H1 (cell line): Measurements from ENCODE around the gene MAP7. TPM values are rescaled to one million over a fixed set of nuclear protein-coding genes. Genes with fewer than 3 reads are reported as not detected.

Experiments used
- CHD7 ChIP-seq: fragments of 300-600 bp; sonication (generic); IDR thresholded peaks from 2 replicates; pipeline ENCODE4 v1.7.1; 2012; ENCODE audit warnings: low read length, moderate library complexity, mild to moderate bottlenecking, inconsistent platforms; ENCODE audit not compliant: insufficient replicate concordance
- CTBP2 ChIP-seq: IDR thresholded peaks from 2 replicates; pipeline ENCODE4 v1.7.0; 2011; ENCODE audit warnings: borderline replicate concordance, mild to moderate bottlenecking, moderate library complexity, mixed read lengths, low read length; ENCODE audit not compliant: insufficient read depth, insufficient read length
- KDM1A ChIP-seq: fragments of 200-600, 300-600 bp; sonication (generic); IDR thresholded peaks from 2 replicates; pipeline ENCODE4 v1.7.1; 2016; ENCODE audit warnings: mild to moderate bottlenecking, low read length, borderline replicate concordance
- NANOG ChIP-seq: IDR thresholded peaks from 2 replicates; pipeline ENCODE4 v1.6.1; 2011; ENCODE audit warnings: low read length, low read depth, mild to moderate bottlenecking, inconsistent platforms; ENCODE audit not compliant: insufficient read depth, poor library complexity, severe bottlenecking
- PHF8 ChIP-seq: fragments of 200-600 bp; sonication (generic); conservative IDR thresholded peaks from 2 replicates; pipeline ENCODE4 v1.7.1; 2012; ENCODE audit warnings: low read depth, mild to moderate bottlenecking, inconsistent platforms, low read length, moderate library complexity
- RAD21 ChIP-seq, 2 experiments: IDR thresholded peaks in 1 of 2; conservative IDR thresholded peaks in 1 of 2; 2 replicates each; pipeline ENCODE4 v1.6.1; 2011; ENCODE audit warnings: low read depth in 2 of 2, low read length in 2 of 2, improper control_type of control experiment in 1 of 2, inconsistent platforms in 1 of 2, mild to moderate bottlenecking in 1 of 2, moderate library complexity in 1 of 2
- RFX5 ChIP-seq: IDR thresholded peaks from 2 replicates; pipeline ENCODE4 v1.6.1; 2011; ENCODE audit warnings: low read depth, low read length, improper control_type of control experiment, borderline replicate concordance
- SP2 ChIP-seq: IDR thresholded peaks from 2 replicates; pipeline ENCODE4 v1.6.1; 2012; ENCODE audit warnings: mild to moderate bottlenecking, low read length, inconsistent platforms
- TCF12 ChIP-seq: IDR thresholded peaks from 2 replicates; pipeline ENCODE4 v1.6.1; 2011; ENCODE audit warnings: low read depth, mild to moderate bottlenecking, low read length
- polyA plus RNA-seq, 7 experiments: library from polyadenylated mRNA; depleted of rRNA in 3 of 7; stranded (reverse) in 5 of 7; unstranded in 2 of 7; fragments of >200 nt in 5 of 7; fragments of 200-250 nt in 2 of 7; gene quantifications; 1 replicate in 5 of 7; 2 replicates in 1 of 7; 4 replicates in 1 of 7; pipeline versions ENCODE4 v1.2.1 to v1.2.3, GENCODE V29; 2011 to 2013; ENCODE audit warnings: missing spikeins in 2 of 7, mixed read lengths in 2 of 7
- total RNA-seq: library from RNA; stranded (reverse); fragmentation: NEBNext Ultra II Directional; extraction: Animal tissue kit (Norgen Biotek cat#: 25700); gene quantifications from 2 replicates; pipeline ENCODE4 v1.2.1, GENCODE V29; 2021

The MAP7 gene
- total and polyA plus RNA-seq, 2 of the 8 experiments (the other 6 are each of a cell fraction or from before 2014, with no cell fraction given): 13.5 to 66.9 TPM

DNA sequence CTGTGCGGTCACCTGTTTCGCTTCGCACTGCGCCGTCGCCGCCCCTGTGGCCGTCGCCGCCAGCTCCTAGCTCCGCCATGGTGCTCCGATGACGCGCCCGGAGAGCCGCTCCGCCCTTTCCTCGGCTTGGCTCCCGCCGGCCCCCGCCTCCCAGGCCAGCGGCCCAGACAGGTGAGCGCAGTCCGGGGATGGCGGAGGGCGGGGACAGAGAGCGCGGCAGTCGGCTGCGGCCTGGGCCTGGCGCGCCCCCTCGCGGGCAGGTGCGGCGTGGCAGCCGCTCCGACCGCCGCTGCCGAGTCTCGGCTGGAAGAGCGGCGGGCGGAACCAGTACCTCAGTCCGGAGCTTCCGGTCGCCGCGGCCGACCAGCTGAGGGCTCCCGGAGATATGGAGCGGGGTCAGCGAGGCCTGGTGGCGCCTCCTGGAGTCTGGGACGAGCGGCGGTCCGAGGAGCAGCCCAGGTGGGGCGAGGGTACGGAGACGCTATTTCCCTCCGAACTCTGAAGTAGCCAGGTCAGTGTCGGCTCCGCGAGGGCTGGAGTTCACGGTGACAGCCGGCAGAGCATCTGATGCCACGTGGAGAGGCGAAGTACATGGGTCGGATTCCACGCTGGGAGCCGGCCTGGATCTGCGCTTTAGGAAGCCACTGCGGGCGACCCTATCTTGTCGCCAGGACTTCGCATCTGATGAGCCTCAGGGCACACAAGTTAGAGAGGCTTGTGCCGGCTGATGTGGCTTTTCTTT, at the start of gene MAP7 (continued):
- TF ChIP-seq CHD7 (no peak), NANOG (no peak), RAD21 (IDR thresholded peaks at IDR 0.05 in 1 of 2, conservative IDR thresholded peaks at IDR 0.05 in 1 of 2; ENCODE audit: low read depth in 2 of 2, low read length in 2 of 2) (peak; percentile 75 to 83), CTBP2 (peak; percentile 23), SP2 (no peak), RFX5 (no peak), PHF8 (0 out of 2 replicates have a peak, but pooled peaks have one; percentile 55), TCF12 (0 out of 2 replicates have a peak, but pooled peaks have one; percentile 27), KDM1A (0 out of 2 replicates have a peak, but pooled peaks have one; percentile 11)
